Tibial artery (tissue), 4 donors: ENCODE measurements around the gene DNAJB14.

ENCODE experiments used
- DNase-seq, 2 donors: peaks; one replicate each; pipeline ENCODE4 v3.0.0-alpha.2; 2019
- H3K27ac ChIP-seq, 2 donors: fragments of 200-600 bp; sonication (generic) in 1 of 2; 1 replicate in 1 of 2; 2 replicates in 1 of 2; pipeline ENCODE4 v1.5.1; 2018 to 2019; ENCODE audit warnings: mild to moderate bottlenecking in 1 of 2
- H3K27me3 ChIP-seq, 2 donors: fragments of 200-600 bp; sonication (generic) in 1 of 2; one replicate each; pipeline versions ENCODE4 v1.5.1 to v1.6.0; 2016 to 2019
- H3K36me3 ChIP-seq, 3 donors: fragments of 200-600 bp; sonication (generic) in 2 of 3; one replicate each; pipeline ENCODE4 v1.5.1; 2016 to 2019; ENCODE audit warnings: mild to moderate bottlenecking in 2 of 3
- H3K4me1 ChIP-seq, 4 donors: fragments of 200-600 bp; sonication (generic) in 2 of 4; 1 replicate in 3 of 4; 2 replicates in 1 of 4; pipeline ENCODE4 v1.5.1; 2016 to 2019
- H3K4me3 ChIP-seq, 2 donors: fragments of 200-600 bp; sonication (generic) in 1 of 2; 1 replicate in 1 of 2; 2 replicates in 1 of 2; pipeline ENCODE4 v1.5.1; 2018 to 2019; ENCODE audit warnings: mild to moderate bottlenecking in 2 of 2
- H3K9me3 ChIP-seq, 3 donors: fragments of 200-600 bp; sonication (generic) in 1 of 3; one replicate each; pipeline ENCODE4 v1.5.1; 2016 to 2019
- CTCF ChIP-seq, 2 experiments: fragments of 200-600 bp in 1 of 2; fragments of 450-650 bp in 1 of 2; IDR thresholded peaks; one replicate each; pipeline ENCODE4 v1.5.1; 2017 to 2019; ENCODE audit warnings: antibody characterized with exemption in 2 of 2, mild to moderate bottlenecking in 1 of 2, moderate library complexity in 1 of 2
- intact Hi-C: fragments of 100-400 bp; cut with DNase I; formaldehyde crosslinking; loops from one replicate; pipeline ENCODE4 v1.15.0; 2023; ENCODE audit warnings: low total_unique reads

The DNAJB14 gene

GRCh38 chr4:99915449-99915848, 31.0 kb downstream of the DNAJB14 start:
- no peaks in the 10 kb centered on the region for H3K4me1 ChIP-seq
- H3K4me3 ChIP-seq: no peak overlapping the region
- no peak for DNase-seq
- no peak for TF ChIP-seq CTCF (IDR thresholded peaks at IDR 0.05)
- H3K27me3 ChIP-seq: no peaks in the 10 kb centered on the region
- no peak overlapping the region for H3K27ac ChIP-seq
- no peaks in the 10 kb centered on the region for H3K9me3 ChIP-seq
- peaks cover 25 to 29% (median 29%) of the 10 kb centered on the region in 3 donors for H3K36me3 ChIP-seq
- intact Hi-C loops: no loop called here

DNA sequence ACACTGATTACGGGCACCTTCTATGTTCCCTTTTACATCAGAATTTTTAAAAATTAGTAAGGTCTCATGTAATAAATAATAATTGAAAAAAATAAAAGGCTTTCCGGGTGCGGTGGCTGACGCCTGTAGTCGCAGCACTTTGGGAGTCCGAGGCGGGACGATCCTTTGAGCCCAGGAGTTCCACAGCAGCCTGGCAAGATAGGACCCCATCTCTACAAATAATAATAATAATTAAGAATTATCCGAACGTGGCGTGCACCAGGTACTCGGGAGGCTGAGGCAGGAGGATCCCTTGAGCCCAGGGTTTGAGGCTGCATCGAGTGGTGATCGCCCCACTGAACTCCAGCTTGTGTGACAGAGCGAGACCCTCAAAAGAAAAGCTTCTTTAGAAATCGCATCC, 51.4 kb downstream of the DNAJB14 start:
- intact Hi-C loops: loop anchor here (5.0 kb wide), 2 partner anchors 52 to 333 kb away; partner anchors contain the start of genes DNAJB14 and TRMT10A
- Histone ChIP-seq H3K4me1 (peaks cover 0 to 36% (median 17%) of the 10 kb centered on the region in 4 donors), H3K36me3 (peaks cover 0 to 9% (median 5%) of the 10 kb centered on the region in 3 donors), H3K4me3 (peak overlapping the region; percentile 69 to 82), H3K9me3 (no peaks in the 10 kb centered on the region), H3K27ac (peak overlapping the region; percentile 87 to 88), H3K27me3 (no peaks in the 10 kb centered on the region)
- no peak for TF ChIP-seq CTCF (IDR thresholded peaks at IDR 0.05)
- DNase-seq: no peak

- intact Hi-C loops: loop anchor here (5.0 kb wide), 2 partner anchors 53 to 332 kb away; partner anchors contain the start of genes DNAJB14 and TRMT10A
- peak within 1 kb of the TSS; percentile 87 to 88 for H3K27ac ChIP-seq
- TF ChIP-seq CTCF (IDR thresholded peaks at IDR 0.05): no peak
Observed at GRCh38 chr4:99894161-99894997, 52.0 kb downstream of the DNAJB14 start, which contains the start of gene LAMTOR3. TSS of gene LAMTOR3 (minus strand) at chr4:99894427. CDS start at chr4:99893963, 464 bp downstream.

GRCh38 chr4:99893839-99894160, 52.6 kb downstream of the DNAJB14 start:
- H3K4me1 ChIP-seq: peaks cover 0 to 45% (median 17%) of the 10 kb centered on the region in 4 donors
- H3K27ac ChIP-seq: peak overlapping the region; percentile 87 to 88
- no peak for TF ChIP-seq CTCF (IDR thresholded peaks at IDR 0.05)
- H3K4me3 ChIP-seq: peak overlapping the region; percentile 69 to 82
- H3K27me3 ChIP-seq: no peaks in the 10 kb centered on the region
- peaks cover 0 to 7% (median 0%) of the 10 kb centered on the region in 3 donors for H3K36me3 ChIP-seq
- intact Hi-C loops: loop anchor here (5.0 kb wide), 2 partner anchors 54 to 331 kb away; partner anchors contain the start of genes DNAJB14 and TRMT10A
- no peaks in the 10 kb centered on the region for H3K9me3 ChIP-seq
- no peak for DNase-seq

More at GRCh38 chr4:99894161-99894997, 52.0 kb downstream of the DNAJB14 start, which contains the start of gene LAMTOR3:
- Histone ChIP-seq H3K9me3 (no peaks in the 10 kb centered on the region), H3K36me3 (peaks cover 0 to 4% (median 2%) of the 10 kb centered on the region in 3 donors), H3K4me3 (peak within 1 kb of the TSS; percentile 69 to 82), H3K27me3 (no peaks in the 10 kb centered on the region), H3K4me1 (peaks cover 0 to 39% (median 17%) of the 10 kb centered on the region in 4 donors)
- peak; percentile 92 to 95 for DNase-seq

DNA sequence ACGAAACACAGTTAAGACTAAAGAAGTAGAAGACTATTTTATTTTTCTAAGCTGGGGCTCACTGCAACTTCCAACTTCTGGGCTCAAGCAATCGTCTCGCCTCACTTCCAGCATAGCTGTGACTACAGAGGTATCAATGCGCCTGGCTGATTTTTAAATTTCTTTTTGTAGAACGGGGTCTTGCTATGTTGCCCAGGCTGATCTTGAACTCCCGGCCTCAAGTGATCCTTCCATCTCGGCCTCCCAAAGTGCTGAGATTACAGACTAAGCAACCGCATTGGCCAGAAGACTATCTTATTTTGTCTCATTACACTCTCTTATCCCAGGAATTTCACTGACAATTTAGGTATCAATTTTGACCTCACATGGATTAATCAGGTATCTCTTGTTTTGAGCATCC, 53.4 kb downstream of the DNAJB14 start:
- H3K4me1 ChIP-seq: peaks cover 0 to 51% (median 17%) of the 10 kb centered on the region in 4 donors
- peak overlapping the region; percentile 69 to 82 for H3K4me3 ChIP-seq
- peak overlapping the region in 1 of 2 donors; percentile 88 for H3K27ac ChIP-seq

More for the DNA sequence above, 53.4 kb downstream of the DNAJB14 start:
- Histone ChIP-seq H3K36me3 (peaks cover 0 to 7% (median 0%) of the 10 kb centered on the region in 3 donors), H3K9me3 (no peaks in the 10 kb centered on the region), H3K27me3 (no peaks in the 10 kb centered on the region)
- intact Hi-C loops: loop anchor here (5.0 kb wide), 2 partner anchors 54 to 331 kb away; partner anchors contain the start of genes DNAJB14 and TRMT10A
- DNase-seq: no peak
- no peak for TF ChIP-seq CTCF (IDR thresholded peaks at IDR 0.05)
